CD4-positive, CD25-positive, alpha-beta regulatory T cell (primary cell): ENCODE measurements around the gene FKBP6. TPM values are rescaled to one million over a fixed set of nuclear protein-coding genes. Genes with fewer than 3 reads are reported as not detected.

Experiments
- ATAC-seq, 2 donors: fragments of 150-1000 bp; cut with Tn5 transposase; one replicate each; pipeline ENCODE4 v1.10.0; 2021; ENCODE audit warnings: low read depth in 2 of 2, moderate number of reproducible peaks in 2 of 2, moderate library complexity in 1 of 2
- DNase-seq, 3 donors: peaks; one replicate each; pipeline versions ENCODE4 v3.0.0 to v3.0.0-alpha.2; 2012 to 2022; ENCODE audit warnings: mixed read lengths in 1 of 3
- H3K27ac ChIP-seq: one replicate; pipeline ENCODE4 v1.7.0; 2013; ENCODE audit warnings: mild to moderate bottlenecking, low read length; ENCODE audit not compliant: insufficient read depth, poor library complexity, severe bottlenecking
- H3K27me3 ChIP-seq: one replicate; pipeline ENCODE4 v1.7.0; 2013; ENCODE audit warnings: low read length; ENCODE audit not compliant: control insufficient read depth, insufficient read depth
- H3K36me3 ChIP-seq: one replicate; pipeline ENCODE4 v1.7.0; 2013; ENCODE audit warnings: mild to moderate bottlenecking, low read length, moderate library complexity; ENCODE audit not compliant: control insufficient read depth, insufficient read depth
- H3K4me1 ChIP-seq: 2 replicates; pipeline ENCODE4 v1.7.0; 2013; ENCODE audit warnings: mild to moderate bottlenecking, low read length; ENCODE audit not compliant: insufficient read depth, control insufficient read depth, poor library complexity, severe bottlenecking
- H3K4me3 ChIP-seq: one replicate; pipeline ENCODE4 v1.7.0; 2013; ENCODE audit warnings: low read depth, mild to moderate bottlenecking, low read length, moderate library complexity
- H3K9me3 ChIP-seq, 2 experiments: 1 replicate in 1 of 2; 2 replicates in 1 of 2; pipeline ENCODE4 v1.7.0; 2013; ENCODE audit warnings: low read length in 2 of 2, mild to moderate bottlenecking in 1 of 2, moderate library complexity in 1 of 2; ENCODE audit not compliant: control insufficient read depth in 2 of 2
- H3K27ac Mint-ChIP-seq, 3 donors: one replicate each; pipeline ENCODE4 v1.8.0; 2020 to 2022; ENCODE audit warnings: mild to moderate bottlenecking in 3 of 3, mixed read lengths in 3 of 3, moderate library complexity in 2 of 3
- H3K27me3 Mint-ChIP-seq: one replicate; pipeline ENCODE4 v1.8.0; 2022; ENCODE audit warnings: mild to moderate bottlenecking, mixed read lengths
- H3K36me3 Mint-ChIP-seq: one replicate; pipeline ENCODE4 v1.8.0; 2020; ENCODE audit warnings: mixed read lengths
- H3K4me1 Mint-ChIP-seq, 4 donors: one replicate each; pipeline ENCODE4 v1.8.0; 2020 to 2022; ENCODE audit warnings: mixed read lengths in 4 of 4, mild to moderate bottlenecking in 1 of 4
- H3K4me3 Mint-ChIP-seq, 4 donors: one replicate each; pipeline ENCODE4 v1.8.0; 2020 to 2022; ENCODE audit warnings: mild to moderate bottlenecking in 4 of 4, mixed read lengths in 4 of 4, moderate library complexity in 3 of 4
- H3K9me3 Mint-ChIP-seq, 7 donors: one replicate each; pipeline ENCODE4 v1.8.0; 2020 to 2022; ENCODE audit warnings: mixed read lengths in 7 of 7, mild to moderate bottlenecking in 3 of 7, moderate library complexity in 2 of 7
- polyA plus RNA-seq, 4 donors: library from polyadenylated mRNA; unstranded; fragments of 300-500 nt; fragmentation: Illumina TruSeq; gene quantifications; one replicate each; pipeline ENCODE4 v1.2.3, GENCODE V29; 2021
- total RNA-seq: library from RNA; stranded (reverse); gene quantifications from one replicate; pipeline ENCODE4 v1.2.3, GENCODE V29; 2022

FKBP6 gene
- total and polyA plus RNA-seq, 5 donors from 2014 or later, result not detected

DNA sequence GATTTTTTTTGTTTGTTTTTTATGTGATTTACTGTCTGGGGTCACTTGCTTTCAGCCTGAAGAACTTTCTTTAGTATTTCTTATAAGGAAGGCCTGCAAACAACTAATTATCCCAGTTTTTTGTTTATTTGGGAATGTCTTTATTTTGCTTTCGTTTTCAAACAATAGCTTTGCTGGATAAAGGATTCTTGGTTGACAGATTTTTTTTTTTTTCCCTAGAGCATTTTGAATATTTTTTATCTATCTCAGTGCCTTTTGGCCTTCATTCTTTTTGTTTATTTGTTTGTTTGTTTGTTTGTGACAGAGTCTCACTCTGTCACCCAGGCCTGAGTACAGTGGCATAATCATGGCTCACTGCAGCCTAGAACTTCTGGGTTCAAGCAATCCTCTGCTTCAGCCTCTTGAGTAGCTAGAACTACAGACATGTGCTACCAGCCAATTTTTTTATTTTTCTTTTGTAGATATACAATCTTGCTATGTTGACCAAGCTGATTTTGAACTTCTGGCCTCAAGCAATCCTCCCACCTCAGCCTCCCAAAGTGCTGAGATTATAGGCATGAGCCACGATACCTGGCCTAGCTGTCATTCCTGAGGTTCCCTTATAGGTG lies 59.4 kb downstream of the FKBP6 start:
- Histone ChIP-seq H3K4me3 (no peak overlapping the region), H3K9me3 (peaks cover 20 to 27% of the 10 kb centered on the region in 2 experiments), H3K27ac (no peak overlapping the region), H3K4me1 (no peaks in the 10 kb centered on the region), H3K27me3 (no peaks in the 10 kb centered on the region), H3K36me3 (no peaks in the 10 kb centered on the region)
- Mint-ChIP-seq H3K36me3 (peaks cover 4% of the 10 kb centered on the region), H3K9me3 (peaks cover 4 to 52% (median 9%) of the 10 kb centered on the region in 7 donors), H3K27ac (no peak overlapping the region), H3K27me3 (peaks cover 5% of the 10 kb centered on the region), H3K4me1 (no peaks in the 10 kb centered on the region), H3K4me3 (no peak overlapping the region)
- no peak for DNase-seq
- ATAC-seq, result no peak

DNA sequence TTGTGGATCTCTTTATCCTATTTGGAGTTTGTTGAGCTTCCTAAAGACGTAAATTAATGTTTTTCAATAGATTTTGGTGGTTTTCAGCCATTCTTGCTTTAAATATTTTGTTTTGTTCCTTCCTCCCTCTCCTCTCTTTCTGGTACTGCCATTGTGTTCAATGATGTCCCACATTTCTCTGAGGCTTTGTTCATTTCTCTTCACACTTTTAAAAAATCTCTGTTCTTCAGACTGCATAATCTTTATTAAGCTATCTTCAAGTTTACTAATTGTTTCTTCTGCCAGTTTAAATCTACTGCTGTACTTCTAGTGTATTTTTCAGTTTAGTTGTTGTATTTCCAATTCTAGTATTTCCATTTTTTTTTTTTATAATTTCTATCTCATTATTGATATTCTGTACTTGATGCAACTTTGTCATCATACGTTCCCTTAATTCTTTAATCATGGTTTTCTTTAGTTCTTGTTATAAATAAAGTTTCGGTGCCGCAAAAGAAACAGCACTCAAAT lies 60.0 kb downstream of the FKBP6 start:
- Histone ChIP-seq H3K36me3 (no peaks in the 10 kb centered on the region), H3K27ac (no peak overlapping the region), H3K27me3 (no peaks in the 10 kb centered on the region), H3K4me3 (no peak overlapping the region), H3K4me1 (no peaks in the 10 kb centered on the region), H3K9me3 (peaks cover 20 to 27% of the 10 kb centered on the region in 2 experiments)
- DNase-seq, result no peak
- ATAC-seq, result no peak
- no peak overlapping the region for H3K27ac Mint-ChIP-seq
- no peaks in the 10 kb centered on the region for H3K4me1 Mint-ChIP-seq
- peaks cover 4% of the 10 kb centered on the region for H3K36me3 Mint-ChIP-seq
- H3K4me3 Mint-ChIP-seq, result no peak overlapping the region
- H3K27me3 Mint-ChIP-seq, result peaks cover 5% of the 10 kb centered on the region
- H3K9me3 Mint-ChIP-seq, result peaks cover 4 to 50% (median 9%) of the 10 kb centered on the region in 7 donors

GRCh38 chr7:73391396-73391795 lies 63.4 kb downstream of the FKBP6 start:
- no peaks in the 10 kb centered on the region for H3K4me1 ChIP-seq
- Mint-ChIP-seq H3K4me1 (no peaks in the 10 kb centered on the region), H3K27ac (no peak overlapping the region), H3K27me3 (peaks cover 9% of the 10 kb centered on the region), H3K36me3 (peaks cover 4% of the 10 kb centered on the region), H3K4me3 (no peak overlapping the region), H3K9me3 (peaks cover 0 to 38% (median 9%) of the 10 kb centered on the region in 7 donors)
- H3K36me3 ChIP-seq, result no peaks in the 10 kb centered on the region
- ATAC-seq (no peak), DNase-seq (no peak)
- peaks cover 20 to 27% of the 10 kb centered on the region in 2 experiments for H3K9me3 ChIP-seq
- H3K4me3 ChIP-seq, result no peak overlapping the region
- no peak overlapping the region for H3K27ac ChIP-seq
- H3K27me3 ChIP-seq, result no peaks in the 10 kb centered on the region

DNA sequence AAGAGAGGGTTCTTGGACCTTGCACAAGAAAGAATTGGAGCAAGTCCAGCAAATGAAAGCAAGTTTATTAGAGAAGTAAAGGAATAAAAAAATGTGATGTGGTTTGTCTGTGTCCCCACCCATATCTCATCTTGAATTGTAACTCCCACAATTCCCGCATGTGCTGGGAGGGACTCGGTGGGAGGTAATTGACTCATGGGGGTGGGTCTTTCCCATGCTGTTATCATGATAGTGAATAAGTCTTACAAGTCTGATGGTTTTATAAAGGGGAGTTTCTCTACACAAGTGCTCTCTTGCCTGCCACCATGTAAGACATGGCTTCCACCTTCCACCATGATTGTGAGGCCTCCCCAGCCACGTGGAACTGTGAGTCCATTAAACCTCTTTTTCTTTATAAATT lies 66.5 kb downstream of the FKBP6 start:
- Histone ChIP-seq H3K4me1 (no peaks in the 10 kb centered on the region), H3K9me3 (peaks cover 2 to 4% of the 10 kb centered on the region in 2 experiments), H3K27ac (no peak overlapping the region), H3K4me3 (no peak overlapping the region), H3K36me3 (no peaks in the 10 kb centered on the region), H3K27me3 (no peaks in the 10 kb centered on the region)
- peaks cover 4% of the 10 kb centered on the region for H3K27me3 Mint-ChIP-seq
- H3K9me3 Mint-ChIP-seq, result peaks cover 0 to 14% (median 0%) of the 10 kb centered on the region in 7 donors
- ATAC-seq (no peak), DNase-seq (no peak)
- peaks cover 0 to 3% (median under 1%) of the 10 kb centered on the region in 4 donors for H3K4me1 Mint-ChIP-seq
- no peak overlapping the region for H3K27ac Mint-ChIP-seq
- H3K4me3 Mint-ChIP-seq, result no peak overlapping the region
- no peaks in the 10 kb centered on the region for H3K36me3 Mint-ChIP-seq

DNA sequence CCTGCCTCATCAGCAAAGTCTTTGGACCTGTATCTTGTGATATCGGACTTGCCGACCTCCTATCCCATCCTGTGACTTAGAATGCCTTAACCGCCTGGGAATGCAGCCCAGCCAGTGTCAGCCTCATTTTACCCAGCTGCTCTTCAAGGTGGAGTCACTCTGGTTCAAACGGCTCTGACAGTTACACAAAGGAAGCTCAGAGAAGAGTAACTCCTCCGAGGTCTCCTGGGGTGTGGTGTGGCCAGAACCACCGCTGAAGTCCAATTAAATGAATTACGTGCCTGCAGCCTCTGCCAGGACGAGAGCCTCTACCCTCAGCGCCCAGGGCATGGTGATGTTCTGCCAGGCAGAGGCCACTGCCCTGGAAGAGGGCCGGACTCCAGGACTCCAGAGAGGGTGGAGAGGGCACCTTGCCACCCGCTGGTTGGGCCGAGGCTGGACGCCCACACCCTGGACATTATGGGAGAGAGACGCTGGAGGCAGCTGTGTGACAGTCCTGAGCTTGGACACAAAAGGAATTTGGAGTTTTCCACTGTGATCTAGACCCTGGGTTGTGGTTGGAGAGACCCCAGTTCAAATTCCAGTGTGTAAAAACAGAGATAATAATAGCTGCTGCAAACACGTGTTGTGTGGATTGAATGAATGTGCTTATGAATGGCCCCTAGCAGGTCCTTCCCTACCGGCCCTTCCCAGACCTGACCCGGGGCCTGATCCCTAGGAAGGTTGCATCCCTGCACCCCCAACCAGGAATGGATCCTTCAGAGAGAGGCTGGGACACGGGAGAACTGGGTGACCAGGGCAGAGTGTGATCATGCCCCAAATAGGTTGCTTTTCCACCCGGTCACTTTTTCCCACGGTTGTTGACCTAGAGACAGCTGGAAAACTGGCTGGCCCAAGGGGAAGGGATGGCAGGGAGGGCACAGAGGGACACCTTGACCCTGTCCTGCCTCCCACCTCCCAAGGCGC lies 67.9 kb downstream of the FKBP6 start:
- no peak for ATAC-seq
- H3K4me1 ChIP-seq, result no peaks in the 10 kb centered on the region
- H3K27ac Mint-ChIP-seq, result no peak overlapping the region

DNA sequence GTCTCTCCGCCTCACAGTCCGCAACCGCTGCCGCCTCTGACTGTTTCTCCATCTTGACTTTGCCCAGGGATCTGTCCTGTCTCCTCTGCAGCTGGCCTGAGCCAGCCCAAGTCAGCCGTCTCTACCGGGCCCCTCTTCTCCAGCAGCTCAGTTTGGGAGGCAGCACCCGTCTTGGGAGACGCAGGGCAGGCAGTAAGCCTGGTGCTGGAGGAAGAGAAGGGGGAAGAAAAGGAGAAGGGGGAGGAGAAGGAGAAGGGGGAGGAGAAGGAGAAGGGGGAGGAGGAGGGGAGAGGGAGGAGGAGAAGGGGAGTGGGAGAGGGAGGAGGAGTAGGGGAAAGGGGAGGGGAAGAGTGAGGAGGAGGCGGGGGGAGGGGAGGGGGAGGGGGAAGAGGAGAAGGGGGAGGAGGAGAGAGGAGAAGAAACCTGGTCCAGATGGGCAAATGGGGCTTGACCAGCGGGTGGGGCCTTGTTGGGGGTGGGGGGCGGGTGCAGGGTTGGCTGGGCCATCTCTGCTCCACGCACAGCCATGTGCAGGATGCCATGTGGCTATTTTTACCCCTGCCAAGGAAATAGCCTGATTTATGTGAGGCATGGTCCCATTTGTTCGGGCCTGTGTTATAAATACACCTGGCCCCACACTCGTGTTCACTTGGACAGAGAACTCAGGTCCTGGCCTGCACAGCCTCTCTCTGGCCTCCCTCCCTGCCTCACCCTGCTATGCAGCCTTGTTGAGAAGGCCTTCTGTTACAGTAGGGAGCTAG lies 69.7 kb downstream of the FKBP6 start:
- Histone ChIP-seq H3K27ac (no peak overlapping the region), H3K36me3 (no peaks in the 10 kb centered on the region), H3K4me1 (no peaks in the 10 kb centered on the region), H3K4me3 (no peak overlapping the region), H3K27me3 (no peaks in the 10 kb centered on the region), H3K9me3 (no peaks in the 10 kb centered on the region)
- no peaks in the 10 kb centered on the region for H3K36me3 Mint-ChIP-seq
- DNase-seq (no peak), ATAC-seq (no peak)
- H3K4me3 Mint-ChIP-seq, result no peak overlapping the region
- H3K27me3 Mint-ChIP-seq, result peaks cover 4% of the 10 kb centered on the region
- no peak overlapping the region for H3K27ac Mint-ChIP-seq
- H3K9me3 Mint-ChIP-seq, result peaks cover 0 to 1% (median 0%) of the 10 kb centered on the region in 7 donors
- H3K4me1 Mint-ChIP-seq, result peaks cover 0 to 6% (median 3%) of the 10 kb centered on the region in 4 donors

More for the DNA sequence above, 67.9 kb downstream of the FKBP6 start:
- Mint-ChIP-seq H3K27me3 (peaks cover 4% of the 10 kb centered on the region), H3K36me3 (no peaks in the 10 kb centered on the region), H3K4me3 (no peak overlapping the region), H3K9me3 (peaks cover 0 to 6% (median 0%) of the 10 kb centered on the region in 7 donors), H3K4me1 (peaks cover 0 to 6% (median 3%) of the 10 kb centered on the region in 4 donors)
- Histone ChIP-seq H3K4me3 (no peak overlapping the region), H3K36me3 (no peaks in the 10 kb centered on the region), H3K27me3 (no peaks in the 10 kb centered on the region), H3K9me3 (no peaks in the 10 kb centered on the region), H3K27ac (no peak overlapping the region)
- no peak for DNase-seq
